ENCODE data around the gene TAGLN.
A peak's percentile ranks its signal among the peaks of the same experiment; 100 is the strongest.

TAGLN gene

DNA sequence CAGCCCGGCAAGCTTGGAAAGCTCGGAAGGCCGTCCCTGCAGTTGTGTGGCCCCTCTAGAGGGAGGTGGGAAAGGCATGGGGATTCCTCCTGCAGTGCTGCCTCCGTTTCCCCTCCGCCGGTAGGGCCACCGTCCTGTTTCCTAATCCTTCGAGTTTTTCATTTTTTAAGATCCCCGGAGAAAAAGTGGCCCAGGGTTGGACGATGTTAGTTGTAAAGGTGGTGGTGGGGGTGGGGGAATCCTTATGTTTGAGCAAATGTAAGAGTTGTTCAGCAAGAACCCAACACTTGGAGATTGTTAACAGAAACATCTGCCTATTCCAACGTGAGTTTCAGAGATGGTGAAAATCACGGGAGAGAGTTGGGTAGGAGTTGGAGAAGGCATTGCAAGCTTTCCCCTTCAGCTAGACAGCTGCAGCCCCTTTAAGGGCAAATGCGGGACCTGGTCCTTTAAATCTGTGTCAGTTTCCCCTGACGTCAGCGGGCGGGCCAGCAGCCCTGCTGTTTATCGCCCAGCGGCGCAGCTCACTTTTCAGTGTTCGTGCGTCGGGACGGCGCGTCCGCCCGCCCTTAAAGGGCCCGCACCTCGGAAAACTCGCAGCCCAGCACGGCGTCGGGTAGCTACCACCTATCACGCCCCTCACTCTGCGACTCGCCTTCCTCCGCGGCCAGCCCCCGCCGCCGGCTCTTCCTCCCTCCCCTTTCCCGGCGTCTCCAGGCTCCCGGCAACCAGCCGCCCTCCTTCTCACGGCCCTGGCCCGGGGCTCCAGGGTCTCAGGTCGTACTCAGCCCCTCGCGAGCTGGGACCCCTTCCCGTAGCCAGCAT lies 20.7 kb upstream of the TAGLN start, which contains the start of gene SIDT2:
Gene SIDT2 (plus strand): TSS at position 534 of the 825 bp plus-strand sequence. CDS start 521 bp downstream, outside the sequence.
- H3K23ac ChIP-seq (ENCODE audit: low read depth, low read length, poor library complexity): peak within 1 kb of the TSS; percentile 95
- peak within 1 kb of the TSS; percentile 66 for H2AK5ac ChIP-seq (ENCODE audit: low read depth, low read length)
- no peak within 1 kb of the TSS for H4K91ac ChIP-seq (ENCODE audit: low read depth, low read length, poor library complexity)
- H3K9ac ChIP-seq (ENCODE audit: low read depth, low read length, poor library complexity): peak within 1 kb of the TSS; percentile 95
- H2BK120ac ChIP-seq (ENCODE audit: low read depth, low read length): no peak within 1 kb of the TSS
- H2BK15ac ChIP-seq (ENCODE audit: low read length): peak within 1 kb of the TSS; percentile 56
- H3K9me3 ChIP-seq (replicated peaks in 1 of 2; ENCODE audit: control insufficient read depth in 2 of 2, insufficient read depth in 1 of 2, low read depth in 1 of 2, low read length in 2 of 2): peaks cover 0 to 2% of the 10 kb centered on the region in 2 donors
- no peaks in the 10 kb centered on the region for H3K27me3 ChIP-seq (ENCODE audit: control insufficient read depth in 3 of 3, insufficient read depth in 3 of 3, low read depth in 1 of 3, low read length in 3 of 3)
- peaks cover 15 to 21% of the 10 kb centered on the region in 2 donors for H3K4me1 ChIP-seq (ENCODE audit: control insufficient read depth in 2 of 2, insufficient read depth in 1 of 2, low read depth in 1 of 2, low read length in 2 of 2)
- H4K8ac ChIP-seq (ENCODE audit: low read depth, low read length): no peak within 1 kb of the TSS
- H3K27ac ChIP-seq (replicated peaks; ENCODE audit: low read length): peak within 1 kb of the TSS; percentile 76
- peak within 1 kb of the TSS; percentile 67 for H2BK12ac ChIP-seq (ENCODE audit: low read length)
- H3K79me1 ChIP-seq (ENCODE audit: low read depth, low read length): no peaks in the 10 kb centered on the region
- peak within 1 kb of the TSS; percentile 96 for H3K14ac ChIP-seq (ENCODE audit: low read length)
- no CpG with 5 or more reads among the region's 51 CpGs for WGBS, 2 donors (ENCODE audit: extremely low coverage in 2 of 2, insufficient read length in 2 of 2, insufficient replicate concordance in 1 of 2)
- peak within 1 kb of the TSS; percentile 97 for H3K18ac ChIP-seq (ENCODE audit: low read length)
- H3K4me2 ChIP-seq (ENCODE audit: insufficient read depth, low read length, poor library complexity, severe bottlenecking): peak within 1 kb of the TSS; percentile 89
- no peak within 1 kb of the TSS for H3K4ac ChIP-seq (ENCODE audit: low read length)
- no peak within 1 kb of the TSS for H2BK5ac ChIP-seq (ENCODE audit: low read length)
- peak within 1 kb of the TSS; percentile 67 for H2AFZ ChIP-seq (ENCODE audit: low read length)
- peaks cover 3 to 10% of the 10 kb centered on the region in 2 donors for H3K36me3 ChIP-seq (replicated peaks in 1 of 2; ENCODE audit: control insufficient read depth in 2 of 2, insufficient read depth in 2 of 2, low read length in 2 of 2)
- H3K4me3 ChIP-seq (ENCODE audit: low read length in 2 of 2): peak within 1 kb of the TSS; percentile 85 to 93
- peak; percentile 88 for DNase-seq (ENCODE audit: low spot score)

DNA sequence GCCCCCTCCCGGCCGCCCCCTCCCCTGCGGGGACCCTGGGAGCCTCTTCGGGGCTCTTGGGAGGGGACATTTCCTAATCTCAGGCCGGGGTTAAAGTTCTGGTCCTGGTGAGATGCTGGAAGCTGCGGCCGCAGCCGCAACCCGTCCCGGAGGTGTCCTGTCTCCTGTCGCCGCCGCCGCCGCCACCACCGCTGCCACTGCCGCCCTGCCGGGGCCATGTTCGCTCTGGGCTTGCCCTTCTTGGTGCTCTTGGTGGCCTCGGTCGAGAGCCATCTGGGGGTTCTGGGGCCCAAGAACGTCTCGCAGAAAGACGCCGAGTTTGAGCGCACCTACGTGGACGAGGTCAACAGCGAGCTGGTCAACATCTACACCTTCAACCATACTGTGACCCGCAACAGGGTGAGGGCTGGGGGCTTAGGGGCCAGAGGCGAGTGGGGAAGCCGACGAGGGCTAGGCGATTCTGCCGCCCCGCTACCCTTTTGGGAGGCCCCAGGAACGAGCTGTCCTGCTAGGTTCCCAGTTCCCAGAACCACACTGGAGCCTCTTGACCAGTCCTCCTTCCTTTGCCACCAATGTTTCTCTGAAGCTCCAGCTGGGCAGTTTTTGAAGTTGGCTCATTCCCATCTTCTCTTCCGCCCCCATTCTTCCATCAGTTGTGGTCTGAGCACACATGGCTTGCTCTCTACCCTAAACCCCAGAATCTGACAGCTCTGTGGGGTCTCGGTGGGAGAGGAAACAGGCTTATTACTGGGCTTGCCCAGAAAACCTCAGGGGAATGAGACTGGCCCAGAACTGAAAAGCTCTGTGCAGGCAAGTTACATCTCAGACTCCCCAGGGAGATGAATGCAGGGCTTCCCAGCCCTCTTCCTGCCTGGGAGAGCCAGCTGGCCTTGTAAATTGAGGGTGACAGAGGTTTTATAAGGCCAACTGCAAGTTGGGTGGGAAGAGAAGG lies 19.8 kb upstream of the TAGLN start:
- no peak overlapping the region for H2BK120ac ChIP-seq (ENCODE audit: low read depth, low read length)
- H2AK5ac ChIP-seq (ENCODE audit: low read depth, low read length): peak overlapping the region; percentile 66
- H3K14ac ChIP-seq (ENCODE audit: low read length): peak overlapping the region; percentile 96
- H3K18ac ChIP-seq (ENCODE audit: low read length): peak overlapping the region; percentile 97
- peak overlapping the region; percentile 67 for H2BK12ac ChIP-seq (ENCODE audit: low read length)
- WGBS, 2 donors (ENCODE audit: extremely low coverage in 2 of 2, insufficient read length in 2 of 2, insufficient replicate concordance in 1 of 2): no CpG with 5 or more reads among the region's 39 CpGs
- H3K4me1 ChIP-seq (ENCODE audit: control insufficient read depth in 2 of 2, insufficient read depth in 1 of 2, low read depth in 1 of 2, low read length in 2 of 2): peaks cover 15 to 21% of the 10 kb centered on the region in 2 donors
- H4K91ac ChIP-seq (ENCODE audit: low read depth, low read length, poor library complexity): no peak overlapping the region
- peaks cover 3 to 15% of the 10 kb centered on the region in 2 donors for H3K36me3 ChIP-seq (replicated peaks in 1 of 2; ENCODE audit: control insufficient read depth in 2 of 2, insufficient read depth in 2 of 2, low read length in 2 of 2)
- no peaks in the 10 kb centered on the region for H3K27me3 ChIP-seq (ENCODE audit: control insufficient read depth in 3 of 3, insufficient read depth in 3 of 3, low read depth in 1 of 3, low read length in 3 of 3)
- peak overlapping the region; percentile 76 for H3K27ac ChIP-seq (replicated peaks; ENCODE audit: low read length)
- H3K9ac ChIP-seq (ENCODE audit: low read depth, low read length, poor library complexity): peak overlapping the region; percentile 95
- no peaks in the 10 kb centered on the region for H3K79me1 ChIP-seq (ENCODE audit: low read depth, low read length)
- H3K4ac ChIP-seq (ENCODE audit: low read length): no peak overlapping the region
- peaks cover 0 to 2% of the 10 kb centered on the region in 2 donors for H3K9me3 ChIP-seq (replicated peaks in 1 of 2; ENCODE audit: control insufficient read depth in 2 of 2, insufficient read depth in 1 of 2, low read depth in 1 of 2, low read length in 2 of 2)
- peak overlapping the region; percentile 89 for H3K4me2 ChIP-seq (ENCODE audit: insufficient read depth, low read length, poor library complexity, severe bottlenecking)
- no peak overlapping the region for H4K8ac ChIP-seq (ENCODE audit: low read depth, low read length)
- DNase-seq (ENCODE audit: low spot score): no peak
- peak overlapping the region; percentile 56 for H2BK15ac ChIP-seq (ENCODE audit: low read length)
- peak overlapping the region; percentile 85 to 93 for H3K4me3 ChIP-seq (ENCODE audit: low read length in 2 of 2)
- H2AFZ ChIP-seq (ENCODE audit: low read length): peak overlapping the region; percentile 67
- no peak overlapping the region for H2BK5ac ChIP-seq (ENCODE audit: low read length)
- peak overlapping the region; percentile 95 for H3K23ac ChIP-seq (ENCODE audit: low read depth, low read length, poor library complexity)

DNA sequence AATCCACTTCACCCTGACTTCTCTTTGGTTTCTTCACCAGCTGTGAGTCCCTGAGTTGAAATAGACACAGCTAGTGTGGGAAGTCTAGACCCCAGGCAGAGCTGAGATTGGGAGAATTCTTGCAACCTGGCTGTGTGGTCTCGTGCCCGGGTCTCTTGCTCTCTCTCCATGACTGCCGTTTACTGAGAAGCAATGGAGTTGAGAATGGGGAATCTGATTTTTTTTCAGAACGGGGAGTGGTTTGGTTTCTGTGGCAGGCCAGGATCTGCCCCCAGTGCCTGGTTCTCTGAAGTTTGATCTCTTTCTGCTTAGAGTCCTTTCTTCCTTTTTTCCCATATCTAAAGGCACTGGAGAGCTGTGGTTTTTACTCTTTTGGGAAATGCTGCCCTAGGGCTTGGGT lies 19.1 kb upstream of the TAGLN start:
- no peak overlapping the region for H3K27ac ChIP-seq (replicated peaks; ENCODE audit: low read length)
- peaks cover 0 to 2% of the 10 kb centered on the region in 2 donors for H3K9me3 ChIP-seq (replicated peaks in 1 of 2; ENCODE audit: control insufficient read depth in 2 of 2, insufficient read depth in 1 of 2, low read depth in 1 of 2, low read length in 2 of 2)
- H2BK15ac ChIP-seq (ENCODE audit: low read length): no peak overlapping the region
- H3K36me3 ChIP-seq (replicated peaks in 1 of 2; ENCODE audit: control insufficient read depth in 2 of 2, insufficient read depth in 2 of 2, low read length in 2 of 2): peaks cover 3 to 15% of the 10 kb centered on the region in 2 donors
- H3K27me3 ChIP-seq (ENCODE audit: control insufficient read depth in 3 of 3, insufficient read depth in 3 of 3, low read depth in 1 of 3, low read length in 3 of 3): no peaks in the 10 kb centered on the region
- no peak overlapping the region for H3K14ac ChIP-seq (ENCODE audit: low read length)
- no peak overlapping the region for H3K23ac ChIP-seq (ENCODE audit: low read depth, low read length, poor library complexity)
- H3K4ac ChIP-seq (ENCODE audit: low read length): no peak overlapping the region
- peak overlapping the region in 1 of 2 donors; percentile 85 for H3K4me3 ChIP-seq (ENCODE audit: low read length in 2 of 2)
- no peak overlapping the region for H3K18ac ChIP-seq (ENCODE audit: low read length)
- no peak overlapping the region for H4K91ac ChIP-seq (ENCODE audit: low read depth, low read length, poor library complexity)
- no peak overlapping the region for H2BK120ac ChIP-seq (ENCODE audit: low read depth, low read length)
- H2AK5ac ChIP-seq (ENCODE audit: low read depth, low read length): no peak overlapping the region
- no peak for DNase-seq (ENCODE audit: low spot score)
- no peak overlapping the region for H2BK5ac ChIP-seq (ENCODE audit: low read length)
- no CpG with 5 or more reads among the region's 4 CpGs for WGBS, 2 donors (ENCODE audit: extremely low coverage in 2 of 2, insufficient read length in 2 of 2, insufficient replicate concordance in 1 of 2)
- no peaks in the 10 kb centered on the region for H3K79me1 ChIP-seq (ENCODE audit: low read depth, low read length)
- H2AFZ ChIP-seq (ENCODE audit: low read length): no peak overlapping the region
- peaks cover 15 to 19% of the 10 kb centered on the region in 2 donors for H3K4me1 ChIP-seq (ENCODE audit: control insufficient read depth in 2 of 2, insufficient read depth in 1 of 2, low read depth in 1 of 2, low read length in 2 of 2)
- H3K4me2 ChIP-seq (ENCODE audit: insufficient read depth, low read length, poor library complexity, severe bottlenecking): no peak overlapping the region
- no peak overlapping the region for H2BK12ac ChIP-seq (ENCODE audit: low read length)
- H4K8ac ChIP-seq (ENCODE audit: low read depth, low read length): no peak overlapping the region
- H3K9ac ChIP-seq (ENCODE audit: low read depth, low read length, poor library complexity): no peak overlapping the region

All from neuronal stem cell (in vitro differentiated cells).